Upper lobe of left lung (tissue), 6 donors: Measurements from ENCODE around the gene WIF1. TPM values are rescaled to one million over a fixed set of nuclear protein-coding genes. Genes with fewer than 3 reads are reported as not detected.

Experiments used
- ATAC-seq, 2 donors: fragments of 200-7000 bp; cut with Tn5 transposase; one replicate each; pipeline ENCODE4 v1.9.1; 2022; ENCODE audit warnings: mild to moderate bottlenecking in 2 of 2, moderate library complexity in 2 of 2; ENCODE audit not compliant: low FRiP score in 2 of 2
- DNase-seq, 2 donors: peaks; one replicate each; pipeline ENCODE4 v3.0.0-alpha.2; 2019 to 2020
- H3K27ac ChIP-seq, 4 donors: fragments of 200-600 bp; sonication (generic); one replicate each; pipeline ENCODE4 v1.5.1; 2016 to 2019
- H3K27me3 ChIP-seq, 4 donors: fragments of 200-600 bp; sonication (generic); one replicate each; pipeline ENCODE4 v1.5.1; 2017 to 2019
- H3K36me3 ChIP-seq, 4 donors: fragments of 200-600 bp; sonication (generic); one replicate each; pipeline ENCODE4 v1.5.1; 2016 to 2019
- H3K4me1 ChIP-seq, 4 donors: fragments of 200-600 bp; sonication (generic); one replicate each; pipeline ENCODE4 v1.5.1; 2018 to 2019
- H3K4me3 ChIP-seq, 4 donors: fragments of 200-600 bp; sonication (generic); one replicate each; pipeline ENCODE4 v1.5.1; 2017 to 2019; ENCODE audit warnings: mild to moderate bottlenecking in 2 of 4, moderate library complexity in 1 of 4
- H3K9me3 ChIP-seq, 4 donors: fragments of 200-600 bp; sonication (generic); one replicate each; pipeline ENCODE4 v1.5.1; 2018 to 2019
- CTCF ChIP-seq, 6 experiments: fragments of 450-650 bp in 4 of 6; fragments of 200-600 bp in 2 of 6; sonication (generic) in 2 of 6; IDR thresholded peaks; one replicate each; pipeline ENCODE4 v1.5.1; 2016 to 2019; ENCODE audit warnings: antibody characterized with exemption in 6 of 6
- EP300 ChIP-seq, 4 donors: sonication (generic); formaldehyde crosslinking; IDR thresholded peaks; one replicate each; pipeline ENCODE4 v1.5.1; 2017; ENCODE audit warnings: antibody characterized with exemption in 4 of 4, control low read depth in 2 of 4
- POLR2A ChIP-seq, 4 donors: fragments of 450-650 bp; IDR thresholded peaks; one replicate each; pipeline ENCODE4 v1.5.1; 2016 to 2017; ENCODE audit warnings: antibody characterized with exemption in 4 of 4, mild to moderate bottlenecking in 2 of 4
- POLR2AphosphoS5 ChIP-seq, 2 donors: sonication (generic); formaldehyde crosslinking; IDR thresholded peaks; one replicate each; pipeline ENCODE4 v1.5.1; 2017; ENCODE audit warnings: antibody characterized with exemption in 2 of 2
- WGBS, 2 donors: methylation state at CpG; one replicate each; pipeline ENCODE4 v1.1.5; 2017 to 2018; 5-methylcytosine and 5-hydroxymethylcytosine counted together
- total RNA-seq, 6 donors: library from RNA; depleted of rRNA in 4 of 6; stranded (reverse); fragments of >200 nt in 4 of 6; gene quantifications; one replicate each; pipeline versions ENCODE4 v1.1.0 to v1.2.1, GENCODE V29; 2016 to 2021
- donor health status: DM: no; HTN: no; CAD: no; lungs with moderate emphysema.
- donor health status: DM: no; HTN: yes; CAD: no; lungs with severe emphysema.

Gene WIF1
- total RNA-seq, 6 donors from 2014 or later, result 32.6 to 250 (median 64.4) TPM

- H3K27me3 ChIP-seq, result no peaks in the 10 kb centered on the region
- H3K36me3 ChIP-seq, result no peaks in the 10 kb centered on the region
- no peak for TF ChIP-seq POLR2AphosphoS5 (IDR thresholded peaks at IDR 0.05)
- H3K27ac ChIP-seq, result no peak overlapping the region
- ATAC-seq, result no peak
- no peak overlapping the region for H3K4me3 ChIP-seq
- peaks cover 0 to 5% (median 2%) of the 10 kb centered on the region in 4 donors for H3K4me1 ChIP-seq
- DNase-seq, result no peak
- H3K9me3 ChIP-seq, result no peaks in the 10 kb centered on the region
These were observed 43.7 kb upstream of the WIF1 start for GRCh38 chr12:65164774-65165173.

GRCh38 chr12:65164244-65164643 is 43.1 kb upstream of the WIF1 start:
- Histone ChIP-seq H3K4me1 (peaks cover 0 to 5% (median 2%) of the 10 kb centered on the region in 4 donors), H3K4me3 (no peak overlapping the region), H3K27me3 (no peaks in the 10 kb centered on the region), H3K9me3 (no peaks in the 10 kb centered on the region), H3K27ac (no peak overlapping the region), H3K36me3 (no peaks in the 10 kb centered on the region)
- no peak for ATAC-seq
- 89 to 95% methylated on average over 2 of the region's 2 CpGs for WGBS, 2 donors
- no peak for DNase-seq
- TF ChIP-seq CTCF (IDR thresholded peaks at IDR 0.05) (no peak), EP300 (IDR thresholded peaks at IDR 0.05) (no peak), POLR2AphosphoS5 (IDR thresholded peaks at IDR 0.05) (no peak)

GRCh38 chr12:65162609-65163008 is 41.5 kb upstream of the WIF1 start:
- no peaks in the 10 kb centered on the region for H3K9me3 ChIP-seq
- WGBS, 2 donors, result 89 to 93% methylated on average over 1 of the region's 1 CpG
- ATAC-seq (no peak), DNase-seq (no peak)
- H3K4me1 ChIP-seq, result no peaks in the 10 kb centered on the region
- TF ChIP-seq POLR2A (IDR thresholded peaks at IDR 0.05) (no peak), CTCF (IDR thresholded peaks at IDR 0.05) (no peak), POLR2AphosphoS5 (IDR thresholded peaks at IDR 0.05) (no peak), EP300 (IDR thresholded peaks at IDR 0.05) (no peak)
- H3K36me3 ChIP-seq, result no peaks in the 10 kb centered on the region
- no peak overlapping the region for H3K4me3 ChIP-seq
- H3K27me3 ChIP-seq, result no peaks in the 10 kb centered on the region
- H3K27ac ChIP-seq, result no peak overlapping the region

GRCh38 chr12:65157091-65157490 is 36.0 kb upstream of the WIF1 start:
- no peaks in the 10 kb centered on the region for H3K9me3 ChIP-seq
- H3K27me3 ChIP-seq, result no peaks in the 10 kb centered on the region
- no peak for TF ChIP-seq POLR2AphosphoS5 (IDR thresholded peaks at IDR 0.05)
- no peak for TF ChIP-seq POLR2A (IDR thresholded peaks at IDR 0.05)
- no peak for TF ChIP-seq CTCF (IDR thresholded peaks at IDR 0.05)
- TF ChIP-seq EP300 (IDR thresholded peaks at IDR 0.05), result no peak
- no peak for ATAC-seq
- H3K4me1 ChIP-seq, result no peaks in the 10 kb centered on the region
- DNase-seq, result no peak
- 85 to 86% methylated on average over 4 of the region's 4 CpGs for WGBS, 2 donors
- peak overlapping the region in 1 of 4 donors; percentile 46 for H3K27ac ChIP-seq
- no peaks in the 10 kb centered on the region for H3K36me3 ChIP-seq
- no peak overlapping the region for H3K4me3 ChIP-seq

- ATAC-seq, result no peak
These were observed 35.3 kb upstream of the WIF1 start for GRCh38 chr12:65156366-65156841.

More at GRCh38 chr12:65156366-65156841, 35.3 kb upstream of the WIF1 start:
- 50 to 66% methylated on average over 2 of the region's 2 CpGs for WGBS, 2 donors
- H3K36me3 ChIP-seq, result no peaks in the 10 kb centered on the region
- H3K27me3 ChIP-seq, result no peaks in the 10 kb centered on the region
- H3K9me3 ChIP-seq, result no peaks in the 10 kb centered on the region
- peak in 1 of 2 donors; percentile 34 for DNase-seq
- H3K4me3 ChIP-seq, result no peak overlapping the region
- H3K4me1 ChIP-seq, result no peaks in the 10 kb centered on the region
- H3K27ac ChIP-seq, result peak overlapping the region in 2 of 4 donors; percentile 38 to 46
- TF ChIP-seq POLR2AphosphoS5 (IDR thresholded peaks at IDR 0.05), result no peak
- TF ChIP-seq EP300 (IDR thresholded peaks at IDR 0.05), result no peak
- no peak for TF ChIP-seq POLR2A (IDR thresholded peaks at IDR 0.05)
- TF ChIP-seq CTCF (IDR thresholded peaks at IDR 0.05), result no peak
